Stimulated activated CD4-positive, alpha-beta T cell treated with anti-CD3 and anti-CD28 coated beads, Interleukin-12 subunit alpha, Interleukin-12 subunit beta, amount 100 ng/mL, for 24 hours (primary cell): ENCODE data around the gene KIF5A.
A peak's percentile ranks its signal among the peaks of the same experiment; 100 is the strongest.

Experiments
- DNase-seq, 2 experiments: peaks; one replicate each; pipeline ENCODE4 v3.0.0-alpha.2; 2020; ENCODE audit warnings: low read depth in 2 of 2

KIF5A gene

DNA sequence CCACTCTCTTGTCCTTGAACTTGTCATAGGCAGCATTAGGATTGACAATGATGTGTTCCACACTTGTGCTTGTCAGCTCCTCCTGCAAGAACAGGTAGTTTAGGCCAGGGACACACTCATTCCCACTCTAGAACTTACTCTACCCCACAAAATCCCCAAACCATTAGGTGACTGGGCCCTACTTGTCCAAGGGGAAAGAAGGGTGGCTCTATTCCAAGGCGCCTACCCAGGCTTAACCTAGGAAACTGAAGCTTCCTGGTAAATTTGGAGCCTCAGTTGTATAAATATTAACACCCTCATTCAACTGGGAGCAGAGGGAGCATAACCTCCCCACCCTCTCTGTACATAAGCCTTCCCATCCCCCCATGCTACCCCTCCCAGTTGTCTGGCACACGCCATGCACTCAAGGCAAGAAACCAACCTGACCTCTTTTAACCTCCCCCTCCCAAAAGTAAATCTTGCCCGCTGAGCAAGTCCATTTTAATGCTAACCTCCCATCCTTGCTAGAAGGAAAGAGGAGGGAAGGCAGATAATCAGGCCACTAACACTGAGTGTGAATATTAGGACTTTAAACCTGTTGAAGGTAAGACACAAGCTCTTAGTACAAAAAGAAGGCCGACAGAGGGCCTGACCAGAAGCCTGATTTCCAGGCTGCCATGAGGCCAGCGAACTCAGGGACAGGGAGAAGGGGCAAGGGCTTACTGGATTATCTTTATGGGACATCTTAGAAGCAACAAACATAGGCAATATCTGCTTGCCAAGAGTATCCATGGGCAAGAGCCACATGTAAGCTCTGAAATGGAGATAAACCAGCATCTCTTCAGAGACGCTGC is 13.9 kb upstream of the KIF5A start:
- DNase-seq: no peak

DNA sequence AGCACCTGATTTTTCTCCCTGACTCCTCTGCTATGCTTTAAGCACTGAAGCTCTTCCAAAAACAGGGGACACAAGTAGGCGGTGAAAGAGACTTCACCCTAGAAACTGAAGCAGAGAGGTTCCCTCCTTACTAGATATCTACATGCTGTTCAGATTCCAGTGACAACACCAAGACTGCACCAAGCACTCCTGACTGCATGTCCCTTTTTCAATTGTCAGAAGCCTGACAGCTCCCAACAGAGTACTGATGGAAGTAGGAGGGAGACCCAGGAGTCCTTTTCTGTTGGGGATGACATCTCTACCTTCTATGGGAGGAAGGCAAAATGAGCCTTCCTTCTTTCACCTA is 13.3 kb upstream of the KIF5A start:
- no peak for DNase-seq

DNA sequence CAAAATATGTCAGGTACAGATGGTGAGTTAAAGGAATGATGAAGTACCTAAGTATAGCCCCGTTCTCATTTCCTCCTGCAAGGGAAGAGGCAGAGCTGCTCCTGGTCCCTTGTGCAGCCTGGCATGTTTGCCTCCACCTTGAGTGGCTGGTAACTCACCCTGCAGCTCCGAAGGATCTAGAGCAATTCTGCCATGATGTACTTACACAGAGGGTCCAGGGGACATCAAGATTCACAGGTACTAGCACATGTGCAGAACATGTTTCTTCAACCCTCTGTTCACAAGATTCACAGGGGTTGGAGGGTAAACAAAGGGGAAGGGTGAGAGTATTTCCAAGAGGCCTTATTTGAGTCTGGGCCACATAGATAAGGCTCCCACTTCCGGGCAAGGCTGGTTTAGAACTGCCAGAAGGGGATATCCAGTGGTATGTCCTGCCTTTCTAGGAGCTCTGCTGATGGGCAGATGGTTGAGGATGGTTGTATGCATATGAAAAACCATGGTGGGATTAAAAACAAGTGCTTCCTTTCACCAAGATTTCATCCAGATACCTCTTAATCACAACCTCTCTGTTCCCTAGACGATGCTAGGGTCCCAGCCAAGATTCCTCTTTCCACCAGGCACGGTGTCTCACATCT is 10.6 kb upstream of the KIF5A start:
- DNase-seq: no peak

DNA sequence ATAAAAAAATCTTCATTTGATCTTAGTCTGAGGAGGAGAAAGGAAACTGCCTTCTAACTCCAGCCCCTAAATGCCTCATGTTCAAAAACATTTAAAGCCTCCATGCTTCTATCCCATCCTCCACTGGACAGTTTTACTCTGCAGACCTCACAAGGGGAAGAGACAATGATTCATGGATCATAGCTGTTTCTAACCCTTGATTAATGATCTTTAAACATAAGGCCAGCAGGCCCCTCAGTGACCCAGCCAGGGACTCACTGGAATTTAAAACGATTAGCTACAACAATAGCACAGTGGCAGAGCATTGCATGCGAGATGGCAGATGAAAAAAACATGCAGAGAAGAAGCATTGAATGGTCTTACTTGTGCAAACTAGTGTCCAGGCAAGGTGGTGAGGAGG is 8.8 kb upstream of the KIF5A start:
- no peak for DNase-seq

DNA sequence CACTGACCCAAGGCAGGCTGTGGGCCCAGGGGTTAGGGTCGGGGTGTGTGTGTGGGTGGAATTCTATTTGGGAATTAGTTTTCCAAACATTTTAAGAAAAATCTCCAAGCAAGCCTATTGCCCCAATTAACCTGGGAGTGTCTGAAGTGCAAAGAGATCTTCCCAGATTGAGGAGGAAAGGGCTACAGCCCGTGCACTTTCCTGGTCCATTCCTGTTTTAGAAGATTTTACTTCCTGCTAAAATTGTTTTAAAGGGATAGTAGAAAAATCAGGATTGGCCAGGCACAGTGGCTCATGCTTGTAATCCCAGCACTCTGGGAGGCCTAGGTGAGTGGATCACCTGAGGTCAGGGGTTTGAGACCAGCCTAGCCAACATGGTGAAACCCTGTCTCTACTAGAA is 8.1 kb upstream of the KIF5A start:
- DNase-seq: no peak

DNA sequence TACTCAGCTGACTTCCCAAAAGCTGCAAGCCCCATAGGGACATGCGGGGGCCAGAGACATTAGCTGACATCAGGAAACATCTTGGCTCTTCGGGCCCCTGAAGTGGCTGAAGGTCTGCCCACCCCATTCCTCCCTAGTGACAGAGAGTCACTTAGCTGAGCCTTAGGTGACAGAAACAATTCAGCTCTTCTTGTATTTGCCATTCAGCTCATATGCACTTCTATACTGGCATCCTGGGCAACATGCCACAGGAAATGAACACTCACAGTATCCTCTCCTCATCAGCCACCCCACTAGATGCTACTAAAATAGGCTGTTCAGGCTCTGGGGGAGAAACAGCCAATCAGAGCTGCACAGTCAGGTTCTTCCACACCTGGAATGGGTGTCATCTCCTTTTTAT is 6.3 kb upstream of the KIF5A start:
- no peak for DNase-seq

DNA sequence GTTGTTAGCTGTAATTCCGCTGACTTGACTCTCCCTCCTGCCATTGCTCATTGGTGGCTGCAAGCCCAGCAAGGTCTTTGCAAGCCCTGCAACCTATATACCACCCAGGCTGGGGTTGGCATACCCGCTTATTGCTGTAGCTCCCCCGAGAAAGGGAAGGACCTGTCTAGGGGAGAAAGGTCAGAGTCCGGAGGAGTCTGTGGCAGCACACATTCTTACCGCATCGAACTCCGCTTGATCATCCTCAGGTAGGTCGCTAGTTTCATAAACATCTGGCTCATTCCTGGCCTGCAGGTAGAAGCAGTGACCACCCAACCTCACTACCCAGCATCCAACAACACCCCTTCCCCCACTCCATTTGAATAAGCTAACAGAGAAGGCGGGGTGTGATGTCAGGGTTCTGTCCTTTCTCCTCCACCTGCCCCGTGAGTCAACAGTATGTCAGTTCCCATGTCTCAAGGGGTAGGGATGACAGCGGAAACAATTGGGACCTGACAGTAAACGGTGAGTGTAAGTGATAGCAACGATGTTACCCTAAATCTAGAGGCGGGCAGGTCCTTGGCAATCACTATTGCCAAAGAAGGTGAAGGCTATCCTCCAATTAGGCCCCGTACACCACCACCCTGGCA is 3.9 kb upstream of the KIF5A start:
- no peak for DNase-seq

DNA sequence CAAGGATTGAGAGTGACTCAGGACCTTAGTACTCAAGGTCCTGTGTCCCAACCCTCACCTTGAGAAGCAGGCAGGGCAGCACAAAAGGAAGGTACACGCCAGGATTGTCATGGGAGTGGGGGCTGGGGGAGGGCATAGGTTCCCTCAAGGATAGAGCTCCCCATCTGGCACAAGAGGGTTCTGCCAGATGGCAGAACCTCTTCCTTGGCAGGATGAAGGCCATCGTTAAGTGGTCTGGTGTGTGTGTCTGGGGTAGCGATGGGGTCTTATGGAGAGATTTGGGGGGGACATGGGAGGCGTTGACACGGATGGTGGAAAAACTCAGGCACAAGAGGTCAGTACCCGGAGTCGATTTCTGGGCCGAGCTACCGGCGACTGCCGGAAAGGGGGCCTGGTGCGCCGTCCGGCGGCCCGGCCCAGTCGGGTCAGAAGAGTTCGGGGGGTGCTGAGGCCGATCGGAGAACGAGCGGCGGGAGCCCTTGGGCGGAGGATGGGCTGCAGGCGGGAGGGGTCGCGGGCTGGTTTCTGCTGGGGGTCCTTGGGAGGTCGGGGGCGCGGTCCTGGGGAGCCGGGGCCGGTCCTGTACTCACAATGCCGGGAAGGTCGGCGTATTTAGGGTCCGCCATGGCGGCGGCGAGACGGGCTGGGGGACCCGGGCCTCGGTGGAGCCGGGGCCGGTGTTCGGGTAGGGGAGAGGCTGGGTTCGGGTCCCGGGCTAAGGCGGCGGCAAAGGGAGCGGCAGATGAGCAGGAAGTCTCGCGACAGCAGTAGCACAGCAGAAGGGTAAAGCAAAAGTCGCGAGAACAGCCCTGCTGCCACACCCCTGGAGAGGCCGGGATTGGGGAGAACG is 3.2 kb upstream of the KIF5A start, which contains the start of gene DCTN2:
DCTN2 (minus strand) TSS at position 755 of the 850 bp plus-strand sequence; CDS start at position 626, 129 bp downstream.
- peak; percentile 87 to 95 for DNase-seq

DNA sequence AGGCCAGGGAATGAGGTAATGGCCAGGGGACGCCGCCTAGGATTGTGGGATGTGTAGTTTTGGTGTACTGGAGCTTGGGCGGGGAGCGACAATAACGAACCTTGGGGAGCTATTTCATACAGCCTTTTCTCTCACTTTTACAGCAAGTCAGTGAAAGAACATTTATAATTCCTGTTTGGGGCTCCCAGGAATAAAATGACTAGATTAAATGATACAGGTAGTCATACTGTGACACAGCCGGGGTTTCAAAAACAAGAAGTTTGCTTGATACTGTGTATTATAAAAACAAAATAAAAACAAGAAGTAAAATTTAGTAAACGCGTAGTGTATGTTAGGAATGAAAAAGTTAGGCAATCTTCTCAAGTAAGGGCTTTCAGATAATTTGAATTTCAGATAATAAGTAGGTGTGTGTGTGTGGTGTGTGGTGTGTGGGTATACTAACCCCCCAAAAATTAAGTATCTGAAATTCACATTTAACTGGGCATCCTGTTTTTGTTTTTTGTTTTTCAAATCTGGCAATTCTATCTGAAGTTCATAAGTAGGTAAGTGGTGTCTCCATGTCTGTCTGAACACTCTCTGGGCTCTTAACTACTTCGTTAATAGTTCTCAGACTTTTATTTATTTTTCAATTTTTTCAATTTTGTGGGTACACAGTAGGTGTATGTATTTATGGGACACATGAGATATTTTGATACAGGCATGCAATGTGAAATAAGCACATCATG is 2.4 kb upstream of the KIF5A start:
- DNase-seq: no peak

DNA sequence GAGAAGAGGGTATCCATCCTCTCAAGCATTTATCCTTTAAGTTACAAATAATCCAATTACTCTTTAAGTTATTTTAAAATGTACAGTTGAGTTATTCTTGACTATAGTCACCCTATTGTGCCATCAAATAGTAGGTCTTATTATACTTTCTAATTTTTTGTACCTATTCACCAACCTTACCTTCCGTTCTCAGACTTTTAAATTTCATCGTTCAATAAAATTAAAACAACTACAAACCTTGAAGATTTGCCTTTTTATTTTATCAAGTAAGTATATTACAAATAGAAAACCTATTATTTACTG is 1.9 kb upstream of the KIF5A start:
- DNase-seq: no peak

DNA sequence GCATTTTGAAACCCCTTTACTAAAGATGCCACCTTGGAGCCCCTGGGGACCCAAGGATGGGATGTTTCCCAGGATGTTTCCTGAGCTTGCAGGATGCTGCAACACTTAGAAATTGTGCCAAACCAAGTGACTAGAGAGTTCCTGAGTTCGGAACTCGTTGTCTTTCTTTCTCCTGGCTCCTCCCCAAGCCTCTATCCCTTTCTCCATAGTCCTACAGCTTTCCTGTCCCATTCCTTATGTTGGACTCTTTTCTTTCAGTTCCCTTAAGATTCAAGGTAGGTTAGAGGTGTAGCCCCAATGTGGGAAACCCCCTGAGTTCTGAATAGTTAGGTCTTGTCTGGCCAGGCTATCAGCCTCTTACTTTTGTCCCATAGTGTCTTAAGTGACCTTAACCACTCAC is 1.4 kb upstream of the KIF5A start:
- DNase-seq: no peak

DNA sequence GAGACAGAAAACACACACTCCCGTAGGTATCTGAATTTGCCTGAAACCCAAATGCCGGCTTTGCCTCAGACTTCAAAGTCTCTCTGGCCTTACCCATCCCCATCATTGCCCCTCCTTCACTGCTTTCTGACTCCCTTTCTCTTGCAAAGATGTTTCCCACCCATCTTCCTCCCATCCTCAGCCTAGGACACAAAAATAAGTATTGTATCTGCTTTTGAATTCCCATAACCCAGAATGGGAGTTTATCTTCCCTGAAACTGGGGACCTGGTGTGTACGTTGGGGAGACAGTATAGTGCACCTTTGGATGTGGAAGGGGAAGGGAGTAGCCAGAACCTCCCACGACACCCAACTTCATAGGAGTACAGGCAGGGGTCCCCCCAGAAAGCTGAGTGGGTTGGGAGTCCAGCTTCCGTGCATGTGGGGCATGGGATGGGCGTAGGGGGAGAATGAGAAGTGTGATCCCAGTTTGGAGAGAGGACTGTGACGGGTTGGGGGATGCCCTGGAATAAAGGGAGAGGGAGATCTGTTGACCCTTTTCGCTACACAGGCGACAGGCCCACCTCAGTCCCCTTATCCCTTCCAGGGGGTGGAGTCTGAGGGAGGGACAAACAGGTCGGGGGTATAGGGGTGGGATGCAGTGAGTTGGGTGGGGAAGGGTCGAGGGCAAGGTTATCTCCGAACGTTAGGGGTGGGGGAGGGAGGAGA is 488 bp upstream of the KIF5A start:
- DNase-seq: no peak

DNA sequence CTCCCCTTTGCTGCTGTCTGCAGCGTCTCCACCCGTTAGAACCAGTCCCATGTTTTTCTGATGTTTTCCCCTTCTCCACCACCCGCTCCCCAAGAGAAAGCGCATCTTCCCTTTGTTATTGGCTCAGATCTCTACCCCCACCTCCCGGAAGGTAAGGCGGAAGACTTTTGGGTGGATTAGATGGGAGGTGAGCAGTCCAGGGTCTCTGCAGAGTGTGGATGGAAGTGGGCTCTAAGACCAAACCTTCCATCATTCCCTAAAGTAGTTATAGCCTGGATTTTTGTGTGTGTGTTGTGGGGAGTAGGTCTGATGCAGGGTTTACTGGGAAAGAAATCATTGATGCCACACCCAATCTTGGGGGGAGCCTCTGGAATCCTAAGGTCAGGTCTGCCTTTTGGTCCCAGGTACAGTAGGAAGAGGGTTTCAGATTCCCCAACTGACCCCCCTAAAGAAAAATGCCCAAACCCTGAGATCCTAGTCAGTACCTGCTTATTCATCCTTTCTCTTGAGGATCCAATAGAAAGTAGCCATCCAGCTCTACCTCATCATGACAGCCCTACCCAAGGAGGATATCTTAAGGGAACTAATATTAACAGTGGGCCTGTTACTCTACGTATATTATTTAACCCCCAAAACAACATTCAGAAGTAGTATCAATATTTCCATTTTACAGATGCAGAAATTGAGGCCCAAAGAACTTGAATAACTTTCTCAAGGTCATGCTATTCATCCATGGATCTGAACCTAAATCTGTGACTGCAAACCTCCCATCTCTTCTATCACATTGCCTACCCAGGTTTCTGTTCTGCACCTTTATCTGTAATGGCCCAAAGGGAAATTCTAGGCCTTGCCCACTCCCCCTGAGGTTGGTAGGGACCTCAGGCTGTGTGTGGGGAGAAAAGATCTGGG is 1.1 kb downstream of the KIF5A start:
- DNase-seq: no peak

DNA sequence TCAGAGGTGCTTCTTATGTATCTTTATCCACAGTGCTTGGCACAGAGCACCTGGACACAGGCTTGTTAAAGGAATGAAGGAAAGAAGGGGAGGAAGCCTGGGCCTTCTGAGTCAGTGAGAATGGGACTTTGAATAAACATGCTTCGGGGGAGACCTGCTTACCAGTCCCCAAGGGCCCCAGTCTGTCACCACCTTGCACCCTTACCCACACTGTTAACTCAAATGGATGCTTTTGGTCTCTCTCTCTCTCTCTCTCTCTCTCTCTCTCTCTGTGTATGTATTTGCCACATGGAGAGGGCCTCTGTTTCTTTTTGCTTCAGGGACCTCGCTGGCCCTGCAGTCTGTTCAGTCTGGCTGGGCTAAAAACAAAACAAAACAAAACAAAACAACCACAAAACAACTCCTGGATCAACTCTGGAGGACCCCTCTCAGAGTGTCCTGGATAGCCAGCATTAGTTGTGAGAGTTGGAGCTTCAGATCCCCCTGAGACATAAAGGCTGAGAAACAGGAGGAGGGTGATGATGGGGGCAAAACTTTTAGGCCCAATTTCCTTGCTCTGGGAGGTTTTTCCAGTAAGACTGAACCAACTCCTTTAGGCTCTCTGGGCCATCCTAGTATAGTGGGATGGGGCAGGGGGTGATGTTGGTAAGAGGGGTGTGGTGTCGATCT is 1.9 kb downstream of the KIF5A start:
- no peak for DNase-seq

DNA sequence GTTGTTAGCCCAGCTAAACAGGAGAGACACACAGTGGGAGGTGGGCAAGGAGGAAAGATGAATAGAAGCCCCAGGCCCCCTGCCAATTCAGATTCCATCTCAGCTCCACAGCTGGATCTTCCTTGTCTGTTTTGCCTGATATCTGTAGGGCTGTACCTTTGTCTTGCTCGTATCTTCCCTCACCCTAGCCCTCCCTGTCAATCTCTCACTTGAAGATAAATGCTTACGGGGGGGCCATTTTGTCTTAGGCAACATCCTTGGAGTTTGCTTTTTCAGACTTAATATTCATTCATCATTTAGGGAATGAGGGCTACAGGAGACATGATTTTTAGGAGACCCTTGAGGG is 2.4 kb downstream of the KIF5A start:
- DNase-seq: no peak

DNA sequence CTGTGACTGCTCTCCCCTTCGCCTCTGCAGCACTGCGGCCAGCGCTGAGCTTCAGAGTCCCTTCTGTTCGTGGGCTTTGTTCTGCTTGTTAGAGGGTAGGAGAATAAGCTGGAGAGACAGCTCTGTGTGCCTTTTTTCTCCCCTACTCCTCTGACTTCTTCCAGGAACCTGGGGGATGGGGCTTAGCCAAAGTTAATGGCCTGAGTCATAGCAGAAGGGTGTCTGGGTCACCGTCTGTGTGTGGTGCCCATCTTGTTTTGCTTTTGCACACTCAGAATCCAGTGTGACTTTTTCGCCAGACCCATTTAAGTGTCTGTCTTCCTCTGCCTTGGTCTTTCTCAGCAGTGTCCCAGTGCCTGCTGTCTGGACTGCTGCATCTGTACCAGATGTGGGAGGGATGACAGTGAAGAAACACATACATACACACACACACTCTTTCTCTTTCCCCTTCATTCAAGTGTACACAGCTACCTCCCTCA is 3.0 kb downstream of the KIF5A start:
- no peak for DNase-seq

DNA sequence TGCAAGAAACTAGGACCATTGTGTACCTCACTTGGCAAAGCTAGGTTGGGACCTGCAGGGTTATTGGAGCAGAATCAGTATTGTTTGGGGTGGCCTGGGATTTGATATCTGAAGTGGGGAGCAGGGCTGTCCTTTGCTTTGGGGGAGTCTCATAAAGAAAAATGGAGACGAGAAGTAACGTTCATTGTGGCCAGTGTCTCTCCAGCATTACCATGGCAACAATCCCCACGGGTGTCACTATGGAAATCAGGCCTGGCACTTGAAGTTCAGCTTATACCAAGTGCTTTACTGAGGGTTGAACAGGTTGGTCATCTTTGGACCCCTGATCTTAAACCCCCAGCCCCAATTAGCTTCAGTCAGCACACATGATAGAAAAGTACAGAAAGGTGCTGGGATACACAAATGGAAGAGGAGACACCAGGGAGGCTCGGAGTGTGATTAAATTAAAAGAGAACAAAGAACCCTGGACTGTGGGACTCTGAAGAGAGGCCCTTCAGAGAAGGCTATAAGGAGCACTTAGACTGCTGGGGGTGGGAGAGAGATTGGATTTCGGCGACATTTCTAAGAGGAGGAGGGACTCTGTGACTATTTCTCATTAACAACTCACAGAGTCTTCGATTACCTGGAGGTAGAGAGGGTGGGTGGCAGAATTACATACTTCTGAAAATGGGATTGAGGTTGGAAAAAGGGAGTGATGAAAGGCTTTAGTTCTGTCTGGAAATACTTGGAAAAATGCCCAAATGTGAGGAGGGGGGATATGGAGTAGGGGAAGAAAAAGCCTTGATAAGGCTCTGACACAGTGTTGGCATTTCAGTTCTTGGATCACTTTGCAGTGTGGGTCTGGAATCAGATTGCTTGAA is 3.7 kb downstream of the KIF5A start:
- no peak for DNase-seq

DNA sequence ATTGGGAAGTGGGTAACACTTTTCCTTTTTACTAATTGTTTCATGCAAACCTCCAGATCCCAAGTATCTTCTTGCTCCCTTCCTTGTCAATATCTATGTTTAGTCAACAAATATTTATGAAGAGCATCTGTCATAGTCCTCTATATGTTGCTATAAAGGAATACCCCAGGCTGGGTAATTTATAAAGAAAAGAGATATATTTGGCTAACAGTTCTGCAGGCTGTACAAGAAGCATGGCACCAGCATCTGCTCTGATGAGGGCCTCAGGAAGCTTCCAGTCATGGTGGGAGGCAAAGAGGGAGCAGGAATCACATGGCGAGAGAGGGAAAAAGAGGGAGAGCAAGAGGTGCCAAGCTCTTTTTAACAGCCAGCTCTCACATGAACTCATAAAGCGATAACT is 4.6 kb downstream of the KIF5A start:
- no peak for DNase-seq
